Stomach (tissue), 9 donors: ENCODE data around the gene DCC. TPM values are rescaled to one million over a fixed set of nuclear protein-coding genes. Genes with fewer than 3 reads are reported as not detected.

Experiments
- DNase-seq, 2 donors: peaks; one replicate each; pipeline versions ENCODE4 v3.0.0 to v3.0.0-alpha.2; 2013 to 2019
- H3K27ac ChIP-seq, 5 donors: fragments of 200-600 bp in 4 of 5; sonication (generic) in 4 of 5; one replicate each; pipeline ENCODE4 v1.5.1; 2013 to 2019; ENCODE audit warnings: mild to moderate bottlenecking in 1 of 5, moderate library complexity in 1 of 5
- H3K27me3 ChIP-seq, 3 donors: fragments of 200-600 bp; sonication (generic); one replicate each; pipeline ENCODE4 v1.5.1; 2017 to 2019; ENCODE audit warnings: mixed run types in 1 of 3
- H3K36me3 ChIP-seq, 4 donors: fragments of 200-600 bp; sonication (generic); 1 replicate in 3 of 4; 2 replicates in 1 of 4; pipeline ENCODE4 v1.5.1; 2016 to 2019
- H3K4me1 ChIP-seq, 4 donors: fragments of 200-600 bp; sonication (generic); one replicate each; pipeline ENCODE4 v1.5.1; 2016 to 2019
- H3K4me3 ChIP-seq, 4 donors: fragments of 200-600 bp; sonication (generic) in 3 of 4; one replicate each; pipeline ENCODE4 v1.5.1; 2016 to 2019; ENCODE audit warnings: mild to moderate bottlenecking in 1 of 4
- H3K9me3 ChIP-seq, 4 donors: fragments of 200-600 bp; sonication (generic); one replicate each; pipeline ENCODE4 v1.5.1; 2016 to 2019
- CTCF ChIP-seq, 7 experiments: fragments of 450-650 bp in 4 of 7; fragments of 200-600 bp in 3 of 7; sonication (generic) in 3 of 7; IDR thresholded peaks; one replicate each; pipeline ENCODE4 v1.5.1; 2016 to 2019; ENCODE audit warnings: antibody characterized with exemption in 7 of 7, control low read depth in 2 of 7, mild to moderate bottlenecking in 1 of 7
- EP300 ChIP-seq: sonication (generic); formaldehyde crosslinking; IDR thresholded peaks from one replicate; pipeline ENCODE4 v1.6.1; 2017; ENCODE audit warnings: antibody characterized with exemption
- POLR2A ChIP-seq, 4 donors: fragments of 450-650 bp; IDR thresholded peaks; one replicate each; pipeline ENCODE4 v1.6.1; 2016; ENCODE audit warnings: antibody characterized with exemption in 4 of 4, control low read depth in 2 of 4, mild to moderate bottlenecking in 1 of 4, moderate library complexity in 1 of 4
- POLR2AphosphoS5 ChIP-seq, 3 donors: sonication (generic); formaldehyde crosslinking; IDR thresholded peaks; one replicate each; pipeline ENCODE4 v1.6.1; 2016; ENCODE audit warnings: antibody characterized with exemption in 3 of 3
- WGBS, 5 donors: extraction: QIAGEN DNeasy Blood & Tissue Kit in 3 of 5; methylation state at CpG; one replicate each; pipeline versions ENCODE4 v1.1.5 to v1.1.7; 2013 to 2018; 5-methylcytosine and 5-hydroxymethylcytosine counted together
- intact Hi-C: fragments of 100-400 bp; cut with DNase I; formaldehyde crosslinking; loops from one replicate; pipeline ENCODE4 v1.15.1; 2023; ENCODE audit warnings: low total_unique reads
- polyA plus RNA-seq, 3 donors: library from polyadenylated mRNA; stranded (reverse); fragments of 200-250 nt; gene quantifications; one replicate each; pipeline ENCODE4 v1.2.3, GENCODE V29; 2013
- total RNA-seq, 5 donors: library from RNA; depleted of rRNA; stranded (reverse); fragments of >200 nt; gene quantifications; one replicate each; pipeline versions ENCODE4 v1.1.0 to v1.2.3, GENCODE V29; 2014 to 2016
- donor health status: healthy with polysubstance abuse.
- donor health status: Bipolar disorder and iron deficiency.
- donor health status: healthy.

DCC gene
- total and polyA plus RNA-seq, 8 donors: 0.58 to 1.7 TPM; not detected in 6

DNA sequence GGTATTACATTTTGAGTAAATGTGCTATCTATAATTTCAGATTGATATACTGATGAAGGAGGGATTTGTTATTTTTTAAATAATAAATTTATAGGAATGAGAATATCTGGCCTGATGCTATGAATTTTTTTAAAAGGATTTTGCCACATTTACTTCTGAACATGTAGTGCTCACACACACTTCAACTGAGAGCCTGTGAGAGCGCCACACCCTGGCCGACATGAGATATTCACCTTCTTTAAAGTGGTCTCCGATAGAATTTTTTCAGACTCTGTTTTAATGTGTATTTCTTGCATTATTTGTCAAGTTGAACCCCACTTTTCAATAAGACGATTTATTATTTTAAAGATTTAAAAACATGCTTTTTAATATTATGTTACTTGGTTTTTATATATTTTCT, 813.3 kb downstream of the DCC start:
- Histone ChIP-seq H3K27ac (no peak overlapping the region), H3K36me3 (no peaks in the 10 kb centered on the region), H3K27me3 (no peaks in the 10 kb centered on the region), H3K4me1 (no peaks in the 10 kb centered on the region), H3K4me3 (no peak overlapping the region), H3K9me3 (no peaks in the 10 kb centered on the region)
- WGBS, 5 donors: 32 to 39% (median 35%) methylated on average over 4 of the region's 4 CpGs
- TF ChIP-seq POLR2A (IDR thresholded peaks at IDR 0.05): no peak
- no peak for TF ChIP-seq EP300
- TF ChIP-seq POLR2AphosphoS5 (IDR thresholded peaks at IDR 0.05): no peak
- TF ChIP-seq CTCF (IDR thresholded peaks at IDR 0.05): no peak
- intact Hi-C loops: no loop called here
- DNase-seq: peak in 1 of 2 donors; percentile 12

DNA sequence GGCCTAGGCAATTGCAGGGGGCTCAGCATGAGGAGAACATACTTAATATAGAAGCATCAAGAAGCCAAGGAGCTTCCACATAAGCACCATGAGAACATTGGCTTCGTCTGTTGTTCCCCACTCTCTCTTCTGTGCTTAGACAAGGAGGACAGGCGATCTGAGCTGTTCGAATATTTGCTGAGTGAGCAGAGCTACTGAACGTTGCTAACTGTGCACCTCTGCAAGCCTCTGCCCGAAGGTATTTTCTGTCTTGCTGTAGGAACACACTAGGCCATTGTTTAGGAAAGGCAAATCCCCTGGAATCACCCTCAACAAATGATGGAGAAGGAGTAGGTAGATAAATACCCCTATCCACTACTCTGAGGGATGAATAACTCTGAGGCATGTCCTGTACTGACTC, 813.8 kb downstream of the DCC start:
- H3K27me3 ChIP-seq: no peaks in the 10 kb centered on the region
- no peak overlapping the region for H3K27ac ChIP-seq
- 73 to 86% (median 84%) methylated on average over 5 of the region's 5 CpGs for WGBS, 5 donors
- H3K9me3 ChIP-seq: no peaks in the 10 kb centered on the region
- intact Hi-C loops: no loop called here
- no peak overlapping the region for H3K4me3 ChIP-seq
- no peak for DNase-seq
- H3K4me1 ChIP-seq: no peaks in the 10 kb centered on the region
- H3K36me3 ChIP-seq: no peaks in the 10 kb centered on the region
- TF ChIP-seq POLR2AphosphoS5 (IDR thresholded peaks at IDR 0.05): no peak
- no peak for TF ChIP-seq CTCF (IDR thresholded peaks at IDR 0.05)
- no peak for TF ChIP-seq EP300
- TF ChIP-seq POLR2A (IDR thresholded peaks at IDR 0.05): no peak

DNA sequence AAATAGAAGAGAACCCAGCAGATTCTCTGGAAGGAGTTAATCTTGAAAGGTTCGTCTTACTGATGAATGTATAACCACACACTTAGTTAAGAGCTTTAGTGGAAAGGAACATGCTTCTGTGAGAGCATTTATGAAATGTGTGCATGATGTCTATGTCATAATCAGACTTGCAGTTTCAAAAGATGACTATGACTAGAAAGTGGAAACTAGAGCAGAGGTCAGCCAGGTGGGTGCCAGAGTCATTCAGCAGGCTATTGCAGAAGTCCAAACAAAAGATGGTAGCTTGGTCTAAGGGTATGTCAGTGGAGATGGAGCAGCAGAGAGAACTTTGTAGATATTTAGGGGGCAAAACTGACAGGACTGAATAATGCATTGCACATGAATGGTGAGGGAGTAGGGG, 825.8 kb downstream of the DCC start:
- no peak overlapping the region for H3K27ac ChIP-seq
- H3K27me3 ChIP-seq: no peaks in the 10 kb centered on the region
- H3K4me3 ChIP-seq: no peak overlapping the region
- TF ChIP-seq POLR2AphosphoS5 (IDR thresholded peaks at IDR 0.05): no peak
- TF ChIP-seq POLR2A (IDR thresholded peaks at IDR 0.05): no peak
- no peak for TF ChIP-seq EP300
- no peak for TF ChIP-seq CTCF (IDR thresholded peaks at IDR 0.05)
- intact Hi-C loops: no loop called here
- no peak for DNase-seq
- no peaks in the 10 kb centered on the region for H3K36me3 ChIP-seq
- H3K4me1 ChIP-seq: no peaks in the 10 kb centered on the region
- no peaks in the 10 kb centered on the region for H3K9me3 ChIP-seq
- WGBS, 5 donors: 59 to 84% (median 75%) methylated on average over 1 of the region's 1 CpG

GRCh38 chr18:53169346-53169745, 829.3 kb downstream of the DCC start:
- Histone ChIP-seq H3K36me3 (no peaks in the 10 kb centered on the region), H3K27me3 (no peaks in the 10 kb centered on the region), H3K4me1 (no peaks in the 10 kb centered on the region), H3K9me3 (no peaks in the 10 kb centered on the region), H3K27ac (no peak overlapping the region), H3K4me3 (no peak overlapping the region)
- no peak for DNase-seq
- intact Hi-C loops: no loop called here
- WGBS, 5 donors: 74 to 78% (median 76%) methylated on average over 5 of the region's 5 CpGs
- TF ChIP-seq EP300: no peak
- no peak for TF ChIP-seq POLR2AphosphoS5 (IDR thresholded peaks at IDR 0.05)
- no peak for TF ChIP-seq POLR2A (IDR thresholded peaks at IDR 0.05)
- TF ChIP-seq CTCF (IDR thresholded peaks at IDR 0.05): no peak
